Adipose tissue (tissue), 3 donors: Measurements from ENCODE around the gene FARSA. TPM values are rescaled to one million over a fixed set of nuclear protein-coding genes. Genes with fewer than 3 reads are reported as not detected.
"Not testable (repeated sequence)": the region's sequence is repeated elsewhere in the genome, so short reads cannot be mapped to it uniquely, and the experiment has no call there.

Experiments
- H3K27ac ChIP-seq: one replicate; pipeline ENCODE4 v1.5.1; 2013; ENCODE audit warnings: low read depth, low read length
- WGBS, 3 donors: extraction: QIAGEN DNeasy Blood & Tissue Kit; methylation state at CpG; one replicate each; pipeline ENCODE4 v1.1.7; 2013; 5-methylcytosine and 5-hydroxymethylcytosine counted together
- polyA plus RNA-seq, 3 donors: library from polyadenylated mRNA; stranded (reverse); fragments of 200-250 nt; gene quantifications; one replicate each; pipeline ENCODE4 v1.2.3, GENCODE V29; 2013
- donor health status: healthy with polysubstance abuse.
- donor health status: Bipolar disorder and iron deficiency.
- donor health status: healthy.

The FARSA gene
- polyA plus RNA-seq, 3 donors: 34.0 to 47.6 (median 35.0) TPM

DNA sequence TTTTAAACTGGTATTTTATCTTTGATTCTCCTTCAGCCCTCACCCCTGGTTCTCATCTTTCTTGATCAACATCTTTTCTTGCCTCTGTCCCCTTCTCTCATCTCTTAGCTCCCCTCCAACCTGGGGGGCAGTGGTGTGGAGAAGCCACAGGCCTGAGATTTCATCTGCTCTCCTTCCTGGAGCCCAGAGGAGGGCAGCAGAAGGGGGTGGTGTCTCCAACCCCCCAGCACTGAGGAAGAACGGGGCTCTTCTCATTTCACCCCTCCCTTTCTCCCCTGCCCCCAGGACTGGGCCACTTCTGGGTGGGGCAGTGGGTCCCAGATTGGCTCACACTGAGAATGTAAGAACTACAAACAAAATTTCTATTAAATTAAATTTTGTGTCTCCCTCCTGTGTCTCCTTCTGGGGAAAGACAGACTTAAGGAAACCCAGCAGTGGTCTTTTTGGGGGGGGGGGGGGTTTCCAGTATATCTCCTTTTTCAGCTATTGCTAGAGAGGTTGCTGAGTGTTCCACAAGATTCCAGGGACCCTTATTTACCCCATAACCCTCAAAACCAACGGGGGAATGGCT, 10.7 kb upstream of the FARSA start:
- 60 to 64% (median 63%) methylated on average over 2 of the region's 2 CpGs for whole genome bisulfite sequencing, 3 donors
- no peak overlapping the region for H3K27ac ChIP-seq

DNA sequence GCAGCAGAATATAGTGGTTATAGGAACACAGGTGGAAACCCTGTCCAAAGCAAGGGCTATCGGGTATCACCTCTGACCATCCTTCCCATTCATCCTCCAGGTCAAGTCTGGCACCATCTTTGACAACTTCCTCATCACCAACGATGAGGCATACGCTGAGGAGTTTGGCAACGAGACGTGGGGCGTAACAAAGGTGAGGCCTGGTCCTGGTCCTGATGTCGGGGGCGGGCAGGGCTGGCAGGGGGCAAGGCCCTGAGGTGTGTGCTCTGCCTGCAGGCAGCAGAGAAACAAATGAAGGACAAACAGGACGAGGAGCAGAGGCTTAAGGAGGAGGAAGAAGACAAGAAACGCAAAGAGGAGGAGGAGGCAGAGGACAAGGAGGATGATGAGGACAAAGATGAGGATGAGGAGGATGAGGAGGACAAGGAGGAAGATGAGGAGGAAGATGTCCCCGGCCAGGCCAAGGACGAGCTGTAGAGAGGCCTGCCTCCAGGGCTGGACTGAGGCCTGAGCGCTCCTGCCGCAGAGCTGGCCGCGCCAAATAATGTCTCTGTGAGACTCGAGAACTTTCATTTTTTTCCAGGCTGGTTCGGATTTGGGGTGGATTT, 10.0 kb upstream of the FARSA start:
- 64 to 71% (median 71%) methylated on average over 18 of the region's 18 CpGs for WGBS, 3 donors
- H3K27ac ChIP-seq: no peak overlapping the region

GRCh38 chr19:12940897-12941296, 7.4 kb upstream of the FARSA start:
- WGBS, 3 donors: 44 to 64% (median 60%) methylated on average over 2 of the region's 2 CpGs
- no peak overlapping the region for H3K27ac ChIP-seq

DNA sequence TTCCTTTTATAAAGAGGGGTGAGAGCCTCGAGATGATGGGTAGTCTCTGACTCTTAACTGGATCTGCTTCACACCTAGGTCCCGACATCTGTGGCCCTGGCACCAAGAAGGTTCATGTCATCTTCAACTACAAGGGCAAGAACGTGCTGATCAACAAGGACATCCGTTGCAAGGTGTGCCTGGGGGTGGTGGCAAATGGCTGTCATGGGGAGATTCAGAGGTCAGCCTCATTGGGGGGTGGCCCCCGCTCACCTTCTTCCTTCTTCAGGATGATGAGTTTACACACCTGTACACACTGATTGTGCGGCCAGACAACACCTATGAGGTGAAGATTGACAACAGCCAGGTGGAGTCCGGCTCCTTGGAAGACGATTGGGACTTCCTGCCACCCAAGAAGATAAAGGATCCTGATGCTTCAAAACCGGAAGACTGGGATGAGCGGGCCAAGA, 6.5 kb upstream of the FARSA start:
- no peak overlapping the region for H3K27ac ChIP-seq
- 34 to 45% (median 42%) methylated on average over 10 of the region's 10 CpGs for WGBS, 3 donors

DNA sequence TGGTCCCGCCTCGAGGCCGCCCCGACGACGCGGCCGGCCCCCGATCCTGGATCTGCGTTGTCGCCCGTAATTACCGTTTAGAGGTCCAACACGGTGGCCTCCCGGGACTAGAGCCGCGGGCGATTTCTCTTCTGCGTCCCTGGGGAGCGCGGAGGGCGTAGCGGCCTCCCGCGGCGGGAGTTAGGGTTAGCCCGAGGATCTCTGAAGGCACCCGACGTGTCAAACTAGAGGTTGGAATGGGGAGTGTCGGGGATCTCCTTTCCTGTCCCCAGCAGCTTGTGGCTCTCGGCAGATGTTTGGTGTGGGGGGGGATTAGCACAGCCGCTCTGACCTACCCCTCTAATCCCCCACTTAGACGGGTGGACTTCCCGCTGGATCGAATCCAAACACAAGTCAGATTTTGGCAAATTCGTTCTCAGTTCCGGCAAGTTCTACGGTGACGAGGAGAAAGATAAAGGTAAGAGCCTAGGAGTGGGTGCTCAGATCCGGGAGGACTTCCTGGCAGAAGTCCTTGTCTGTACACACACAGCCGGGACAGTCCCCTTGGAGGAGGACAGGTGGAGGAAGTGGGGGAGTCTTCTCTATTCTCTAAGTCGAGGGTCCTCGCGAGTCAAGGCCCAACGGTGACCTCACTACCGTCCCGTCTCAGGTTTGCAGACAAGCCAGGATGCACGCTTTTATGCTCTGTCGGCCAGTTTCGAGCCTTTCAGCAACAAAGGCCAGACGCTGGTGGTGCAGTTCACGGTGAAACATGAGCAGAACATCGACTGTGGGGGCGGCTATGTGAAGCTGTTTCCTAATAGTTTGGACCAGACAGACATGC, 5.5 kb upstream of the FARSA start:
- no peak overlapping the region for H3K27ac ChIP-seq
- WGBS, 3 donors: 0 to 1% (median 1%) methylated on average over 44 to 54 of the region's 54 CpGs

DNA sequence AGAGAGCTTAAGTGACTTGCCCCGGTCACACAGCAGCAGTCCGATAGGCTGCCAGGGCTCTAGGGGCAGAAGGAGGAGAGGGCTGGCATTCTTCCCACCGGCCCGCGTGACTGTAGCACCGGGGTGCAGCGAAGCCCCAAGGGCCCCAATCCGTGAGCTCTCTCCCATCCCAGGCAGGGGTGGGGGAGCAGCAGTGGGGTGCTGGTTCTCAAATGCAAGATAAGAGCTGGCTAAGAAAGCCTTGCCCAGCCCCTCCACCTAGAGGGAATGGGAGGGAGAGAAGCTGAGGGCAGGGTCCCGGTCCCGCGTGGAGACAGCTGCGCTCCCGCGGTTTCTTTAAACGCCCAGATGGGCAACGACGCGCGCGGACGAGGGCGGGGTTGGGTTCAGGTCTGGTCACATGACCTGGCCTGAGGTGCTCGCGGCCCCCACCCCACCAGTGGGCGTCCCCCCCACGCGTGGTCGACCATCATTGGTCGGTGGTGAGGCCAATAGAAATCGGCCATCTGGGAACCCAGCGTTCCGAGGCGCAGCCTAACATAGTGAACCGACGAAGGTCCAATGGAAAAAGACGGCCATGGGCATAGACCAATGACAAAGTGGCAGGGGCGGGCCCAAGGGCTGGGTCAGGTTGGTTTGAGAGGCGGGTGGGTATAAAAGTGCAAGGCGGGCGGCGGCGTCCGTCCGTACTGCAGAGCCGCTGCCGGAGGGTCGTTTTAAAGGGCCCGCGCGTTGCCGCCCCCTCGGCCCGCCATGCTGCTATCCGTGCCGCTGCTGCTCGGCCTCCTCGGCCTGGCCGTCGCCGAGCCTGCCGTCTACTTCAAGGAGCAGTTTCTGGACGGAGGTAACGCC, 4.6 kb upstream of the FARSA start, which contains the start of gene CALR:
Gene CALR (plus strand): TSS at position 683 of the 852 bp plus-strand sequence. CDS start 71 bp downstream, at position 754.
- 0% methylated on average over 63 of the region's 63 CpGs for WGBS, 3 donors
- H3K27ac ChIP-seq: no peak within 1 kb of the TSS

GRCh38 chr19:12937093-12937926, 3.8 kb upstream of the FARSA start:
- no peak overlapping the region for H3K27ac ChIP-seq
- WGBS, 3 donors: 14 to 25% (median 19%) methylated on average over 23 of the region's 23 CpGs

- 49 to 79% (median 51%) methylated on average over 7 of the region's 7 CpGs for WGBS, 3 donors
- no peak overlapping the region for H3K27ac ChIP-seq
Measured at GRCh38 chr19:12936582-12936981, 3.1 kb upstream of the FARSA start.

- 83 to 91% (median 87%) methylated on average over 10 of the region's 10 CpGs for WGBS, 3 donors
- no peak overlapping the region for H3K27ac ChIP-seq
Measured at GRCh38 chr19:12935071-12935470, 1.6 kb upstream of the FARSA start.

DNA sequence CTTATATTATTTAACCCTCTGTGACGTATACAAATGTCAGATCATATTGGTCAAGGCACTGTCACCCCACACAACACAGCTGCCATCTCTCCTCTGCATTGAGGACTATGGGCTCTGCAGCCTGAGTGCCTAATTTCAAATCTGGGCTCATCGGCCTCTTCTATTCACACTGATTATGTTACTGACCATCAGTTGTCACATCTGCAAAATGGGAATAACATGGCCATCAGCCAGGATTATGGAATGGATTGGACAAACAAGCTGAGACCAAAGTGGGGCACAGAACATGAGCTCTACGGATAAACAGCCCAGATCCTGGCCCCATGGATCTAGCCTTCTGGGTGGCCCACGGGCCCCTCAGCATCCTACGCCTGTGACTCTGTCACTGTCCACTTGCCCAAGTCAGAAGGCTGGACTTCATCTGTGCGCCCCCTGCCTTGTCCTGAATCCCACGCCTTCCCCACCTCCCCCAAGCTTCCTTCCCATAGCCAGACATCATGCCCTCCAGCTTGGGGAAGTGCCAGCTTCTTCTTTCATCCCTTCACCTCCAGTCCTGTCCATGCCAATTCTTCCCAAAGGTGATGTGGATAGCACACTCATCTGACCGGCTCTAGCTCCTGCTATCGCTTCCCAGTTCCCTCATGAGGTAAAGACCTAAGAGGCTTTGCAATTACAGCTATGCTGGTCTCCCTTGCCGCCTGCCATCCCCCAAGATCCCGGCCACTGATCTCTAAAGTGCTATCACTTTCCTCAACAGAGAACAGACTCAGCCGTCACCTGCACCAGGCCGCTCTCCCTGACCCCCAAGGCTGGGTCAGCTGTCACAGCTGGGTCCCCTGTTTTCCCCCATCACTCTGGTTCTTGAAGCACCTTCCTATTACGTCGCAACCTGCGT, 872 bp downstream of the FARSA start:
- H3K27ac ChIP-seq: no peak overlapping the region
- WGBS, 3 donors: 24 to 28% (median 25%) methylated on average over 16 of the region's 16 CpGs

DNA sequence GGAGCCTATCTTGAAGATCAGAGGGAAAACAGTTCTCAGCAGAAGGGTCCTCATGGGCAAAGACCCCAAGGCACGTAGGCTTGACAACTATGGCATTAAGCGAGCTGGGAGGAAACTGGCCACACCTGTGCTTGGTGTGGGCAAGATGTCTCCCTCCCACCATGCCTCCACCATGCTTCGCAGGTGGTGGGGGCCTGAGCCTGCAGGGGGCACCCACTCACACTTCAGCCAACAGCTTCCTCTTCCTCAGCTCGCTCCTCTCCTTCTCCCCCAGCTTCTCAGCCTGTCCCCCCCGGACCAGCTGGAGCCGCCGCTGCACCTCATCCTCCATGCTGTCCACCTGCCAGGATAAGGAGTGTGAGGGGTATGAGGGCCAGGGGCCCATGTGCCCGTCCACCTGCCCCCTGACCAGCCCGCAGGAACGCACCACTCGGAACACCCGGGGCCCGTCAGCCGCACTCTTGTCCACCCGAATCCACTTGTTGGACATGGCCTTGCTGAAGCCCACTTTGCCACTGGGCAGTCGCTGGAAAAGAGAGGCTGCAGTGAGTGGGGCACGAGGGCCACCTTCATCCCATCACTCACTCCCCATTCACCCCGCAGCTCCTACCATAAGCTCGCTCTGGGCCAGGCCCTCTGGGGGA, 3.4 kb downstream of the FARSA start:
- WGBS, 3 donors: 87 to 91% (median 88%) methylated on average over 18 to 19 of the region's 19 CpGs
- H3K27ac ChIP-seq: no peak overlapping the region

- 95 to 98% (median 96%) methylated on average over 29 of the region's 29 CpGs for WGBS, 3 donors
- H3K27ac ChIP-seq: no peak overlapping the region
Measured at GRCh38 chr19:12924621-12925310, 8.7 kb downstream of the FARSA start.

DNA sequence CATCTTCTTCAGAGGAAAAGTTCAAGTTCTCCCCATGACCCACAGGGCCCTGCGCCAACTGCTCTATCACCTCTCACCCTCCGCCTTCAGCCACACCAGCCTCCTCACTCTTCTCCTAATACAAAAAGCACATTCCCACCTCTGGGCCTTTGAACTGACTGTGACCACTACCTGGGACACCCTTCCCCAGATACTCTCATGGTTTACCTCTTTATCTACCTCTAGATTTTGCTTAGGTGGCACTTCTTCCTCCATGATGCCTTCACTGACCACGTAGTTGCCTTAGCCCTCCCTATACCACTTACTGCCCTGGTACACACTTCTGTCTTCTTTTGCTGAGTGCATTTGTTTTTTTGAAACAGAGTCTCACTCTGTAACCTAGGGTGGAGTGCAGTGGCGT, 10.6 kb downstream of the FARSA start:
- no peak overlapping the region for H3K27ac ChIP-seq
- WGBS, 3 donors: 91 to 99% (median 94%) methylated on average over 4 of the region's 4 CpGs

GRCh38 chr19:12921047-12921446, 12.5 kb downstream of the FARSA start:
- WGBS, 3 donors: 54 to 65% (median 62%) methylated on average over 3 of the region's 3 CpGs
- no peak overlapping the region for H3K27ac ChIP-seq

GRCh38 chr19:12918253-12918652, 15.3 kb downstream of the FARSA start:
- H3K27ac ChIP-seq: no peak overlapping the region
- WGBS, 3 donors: 92 to 95% (median 95%) methylated on average over 14 of the region's 14 CpGs

GRCh38 chr19:12915860-12916259, 17.7 kb downstream of the FARSA start:
- WGBS, 3 donors: 89 to 97% (median 89%) methylated on average over 4 of the region's 4 CpGs
- H3K27ac ChIP-seq: not testable (repeated sequence)
